HG03103 (cell line): ENCODE results near the gene FREM1.

Source experiments
- ATAC-seq: cut with Tn5 transposase; IDR thresholded peaks from one replicate; pipeline ENCODE4 v1.9.1; 2021; ENCODE audit warnings: low read depth; ENCODE audit not compliant: unreplicated experiment

The FREM1 gene

DNA sequence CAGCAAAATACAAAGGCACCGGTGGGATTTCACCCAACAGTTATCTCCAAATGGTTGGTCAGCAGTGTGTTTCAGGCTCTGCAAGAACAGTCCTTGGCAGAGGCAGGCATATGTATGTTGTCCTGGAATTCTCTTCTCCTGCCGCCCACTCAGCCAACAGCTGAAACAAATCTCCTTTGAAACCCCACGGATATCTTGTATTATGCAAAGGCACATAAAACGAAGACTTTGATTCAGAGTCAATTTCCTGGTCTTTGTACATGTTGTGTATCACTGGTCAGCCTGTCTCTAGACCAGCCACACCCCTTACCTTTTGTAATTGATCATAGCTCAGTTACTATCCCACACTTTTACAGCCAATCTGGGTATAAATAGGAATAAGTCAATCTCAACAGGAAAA is 29.2 kb downstream of the FREM1 start:
- ATAC-seq: no peak

DNA sequence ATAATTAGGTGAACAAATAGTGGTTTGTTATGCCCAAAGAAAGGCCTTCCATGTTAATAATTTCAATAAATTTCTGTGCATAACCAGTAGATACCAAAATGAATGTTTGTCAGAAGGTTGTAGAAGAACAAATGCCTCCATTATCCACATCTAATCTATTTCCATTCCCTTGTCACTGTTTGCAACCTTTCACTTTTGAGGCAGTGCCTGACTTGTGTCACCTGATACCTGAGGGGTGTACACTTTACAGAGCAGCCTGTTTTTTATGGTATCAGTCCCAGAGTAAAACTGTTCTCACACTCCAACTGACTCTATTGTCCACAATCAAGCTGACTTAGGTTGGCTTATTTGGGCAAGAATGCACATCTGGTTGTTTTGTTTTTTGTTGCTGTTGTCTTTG is 40.1 kb downstream of the FREM1 start:
- ATAC-seq: no peak

DNA sequence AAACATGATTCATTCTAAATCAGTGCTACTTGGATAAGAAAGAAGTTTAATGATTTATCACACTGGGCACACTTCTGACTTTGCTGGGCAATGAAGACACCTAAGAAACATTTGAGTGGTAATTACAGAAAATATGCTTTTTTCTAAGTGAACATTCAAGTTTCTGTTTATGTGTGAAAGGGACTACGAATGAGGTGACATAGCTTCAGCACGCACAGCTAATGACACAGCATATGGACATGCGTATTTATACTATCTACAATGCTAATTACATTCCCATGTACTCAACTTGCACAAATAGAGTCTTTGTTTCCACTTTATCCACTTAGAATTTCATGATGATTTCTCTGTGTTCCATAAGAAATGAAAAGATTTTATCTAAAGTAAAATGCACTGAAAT is 40.6 kb downstream of the FREM1 start:
- ATAC-seq: no peak

DNA sequence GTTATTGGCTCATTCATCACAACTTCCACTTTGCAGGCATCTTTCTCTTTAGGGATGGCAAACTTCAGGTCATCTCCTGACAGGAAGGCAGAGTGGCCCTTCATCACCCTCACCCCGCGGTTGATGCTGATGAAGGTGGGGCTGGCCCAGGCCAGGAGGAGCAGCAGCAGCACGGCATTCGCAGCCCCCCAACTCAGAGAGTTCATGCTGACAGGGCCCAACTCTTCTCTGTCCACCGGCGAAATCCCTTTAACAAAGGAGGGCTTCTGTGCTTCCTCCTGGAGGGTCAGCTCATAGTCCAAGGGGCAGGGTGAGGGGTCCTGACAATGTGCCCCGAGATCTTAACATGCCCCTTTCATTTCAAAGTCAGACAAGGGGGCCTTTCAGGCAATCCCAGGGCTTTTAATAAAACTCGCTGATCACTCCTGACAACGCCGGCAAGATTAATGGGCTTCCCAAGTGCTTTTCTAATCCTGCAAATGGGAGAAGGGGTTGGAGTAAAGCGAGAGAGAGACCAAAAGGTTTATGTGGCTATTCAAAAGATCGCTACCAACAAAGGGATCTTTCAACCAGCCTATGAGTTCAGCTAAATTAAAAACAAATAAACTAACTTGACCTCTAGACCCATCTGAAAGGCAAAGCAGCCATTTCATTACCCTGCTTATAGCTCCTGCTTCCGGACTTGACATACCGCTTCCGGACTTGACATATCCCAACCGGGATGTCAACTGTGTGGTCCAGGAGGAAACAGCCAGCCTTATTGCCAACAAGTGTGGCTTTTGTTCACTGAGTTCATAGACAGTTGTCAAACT is 41.2 kb downstream of the FREM1 start:
- no peak for ATAC-seq

DNA sequence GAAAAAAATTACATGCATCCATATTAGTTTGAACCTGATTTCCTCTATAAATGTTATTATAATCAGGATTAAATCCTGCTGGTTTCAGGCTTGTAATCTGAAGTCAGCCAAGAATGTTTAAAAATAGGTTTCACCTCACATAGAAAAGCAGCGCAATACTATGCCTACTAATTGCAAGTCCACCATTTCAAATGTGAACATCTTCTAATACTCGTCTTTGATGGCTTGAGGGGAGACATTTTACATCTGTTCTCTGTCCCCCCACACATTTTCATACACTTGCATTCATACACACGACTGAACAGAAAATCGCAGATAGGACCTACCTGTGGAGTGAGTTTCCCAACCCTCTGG is 41.8 kb downstream of the FREM1 start:
- no peak for ATAC-seq

DNA sequence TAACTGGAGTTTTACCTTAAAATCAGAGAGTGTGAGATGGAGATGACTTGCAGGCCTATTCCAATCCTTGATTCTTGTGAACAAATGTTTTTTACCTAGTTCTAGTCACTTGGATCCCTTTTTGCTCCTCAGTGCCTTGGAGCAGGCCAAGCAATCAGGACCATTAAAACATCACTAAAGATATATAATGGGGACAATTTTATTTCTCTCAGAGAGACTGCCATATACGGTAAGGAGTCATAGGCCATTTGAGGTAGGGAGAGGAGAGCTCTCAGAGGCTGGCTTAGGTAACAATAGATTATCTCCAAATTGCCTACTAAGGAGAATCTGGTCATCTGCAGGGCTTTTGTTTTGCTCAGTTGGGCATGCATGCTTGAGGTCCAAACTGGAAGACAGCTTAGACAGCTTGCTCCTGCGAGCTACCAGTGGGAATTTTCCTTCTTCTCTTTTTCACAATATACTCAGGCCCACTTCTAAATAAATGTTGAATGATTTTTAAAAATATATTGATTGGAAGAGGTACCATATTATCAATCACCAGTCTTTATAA is 44.0 kb downstream of the FREM1 start:
- no peak for ATAC-seq

DNA sequence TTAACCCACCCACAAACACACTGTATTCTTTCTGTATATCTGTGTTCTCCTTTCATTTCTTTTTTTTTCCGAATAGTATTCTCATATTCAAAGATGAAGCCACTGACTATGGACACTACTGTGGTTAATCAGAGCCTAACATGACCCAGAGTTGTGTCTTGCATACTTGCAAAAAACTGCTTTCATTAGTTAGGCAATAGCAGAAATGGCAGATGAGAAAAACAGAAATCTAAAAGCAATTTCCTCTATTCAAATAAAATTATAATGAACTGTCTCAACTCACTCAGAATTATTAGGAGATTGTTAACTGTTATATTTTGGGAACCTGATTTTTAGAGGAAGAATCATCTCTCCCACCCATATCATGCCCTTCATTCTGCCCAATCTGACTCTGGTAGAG is 45.9 kb downstream of the FREM1 start:
- no peak for ATAC-seq

DNA sequence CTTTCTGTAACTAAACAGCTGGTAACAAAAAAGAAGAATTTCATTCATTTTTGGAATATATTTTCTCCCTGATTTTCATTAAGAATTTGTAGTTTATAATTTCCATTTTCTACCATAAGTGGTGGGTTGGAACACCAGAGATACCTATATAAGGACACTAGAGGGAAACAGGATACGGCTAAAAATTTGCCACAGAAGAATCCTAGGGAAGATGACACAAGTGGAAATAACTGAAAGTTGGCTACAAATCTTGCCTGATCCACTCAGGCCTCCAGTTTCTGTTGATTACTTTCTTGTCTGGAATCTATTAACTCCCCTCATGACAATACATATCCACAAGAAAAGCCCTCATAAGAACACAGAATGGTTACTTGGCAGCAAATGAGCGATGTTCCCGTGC is 46.8 kb downstream of the FREM1 start:
- no peak for ATAC-seq

DNA sequence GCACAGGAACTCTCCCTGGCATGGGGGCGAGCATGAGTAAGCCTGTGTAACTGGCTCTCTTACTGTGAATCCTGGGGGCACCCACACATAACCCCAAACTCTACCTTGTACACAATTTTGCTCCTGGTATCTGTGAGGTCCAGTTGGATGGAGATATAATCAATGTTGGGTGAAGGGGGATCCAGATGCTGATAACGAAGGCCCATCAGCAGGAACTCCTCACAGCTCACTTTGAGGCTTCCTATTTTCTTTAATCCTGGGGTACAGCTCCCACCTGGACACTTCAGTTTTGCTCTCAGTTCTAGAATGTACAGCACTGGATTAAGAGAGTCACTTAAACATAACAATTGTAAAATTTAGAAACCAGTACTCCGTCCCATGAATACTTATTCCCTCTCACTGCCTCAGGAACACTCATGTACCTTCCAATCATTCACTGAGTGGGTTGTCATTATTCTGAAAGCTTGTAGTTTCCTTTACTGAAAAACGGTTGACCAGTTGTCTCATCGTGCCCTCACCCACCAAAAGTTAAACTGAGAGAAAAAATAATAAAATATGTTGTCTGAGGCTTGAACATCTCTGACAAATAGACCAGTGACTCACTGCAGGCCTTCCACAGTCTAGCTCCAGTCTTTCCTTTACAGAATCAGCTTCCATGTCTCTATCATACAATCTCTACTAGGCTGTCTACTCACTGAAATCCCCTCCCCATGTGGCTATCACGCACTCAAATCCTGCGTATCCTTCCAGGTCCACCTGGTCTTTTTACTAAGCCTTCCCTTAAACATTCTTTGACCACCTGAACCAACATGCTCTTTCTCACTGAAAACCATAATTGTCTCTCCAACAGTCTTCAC is 52.6 kb downstream of the FREM1 start:
- no peak for ATAC-seq

DNA sequence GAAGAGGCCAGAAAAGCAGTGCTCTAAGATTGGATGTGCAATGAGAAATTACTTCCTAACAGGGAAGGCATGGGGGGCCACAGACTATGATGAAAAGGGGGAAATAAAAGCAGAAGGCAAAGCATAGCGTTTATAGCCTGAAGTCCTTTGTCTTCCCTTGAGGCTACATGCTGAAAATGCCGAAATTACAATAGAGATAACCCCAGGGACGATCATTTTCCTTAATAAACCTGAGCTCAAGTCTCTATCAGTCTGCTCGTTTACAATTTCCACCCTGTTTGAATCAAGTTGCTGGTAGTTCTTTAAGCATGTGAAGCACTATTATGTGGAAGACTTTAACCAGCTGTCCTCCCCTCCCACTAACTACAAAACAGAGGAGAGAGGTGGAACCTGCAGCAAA is 60.4 kb downstream of the FREM1 start:
- no peak for ATAC-seq

DNA sequence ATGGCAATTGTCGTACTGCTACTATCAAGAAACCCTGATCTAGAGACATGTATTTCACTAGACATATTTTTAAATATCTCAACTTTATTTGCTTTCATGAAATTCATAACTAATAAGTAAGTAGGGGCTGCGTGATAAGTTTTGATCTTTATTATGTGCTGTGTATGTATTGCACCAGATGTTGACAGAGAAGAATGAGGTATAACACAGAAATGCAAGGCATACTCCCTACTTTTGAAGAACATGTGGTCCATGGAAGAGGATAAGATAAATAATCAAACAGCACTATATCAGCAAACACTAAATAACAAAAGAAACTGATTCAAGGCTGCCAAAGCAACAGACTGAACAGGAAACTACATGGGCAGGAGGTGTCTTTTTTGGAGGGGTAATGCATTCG is 60.9 kb downstream of the FREM1 start:
- no peak for ATAC-seq

DNA sequence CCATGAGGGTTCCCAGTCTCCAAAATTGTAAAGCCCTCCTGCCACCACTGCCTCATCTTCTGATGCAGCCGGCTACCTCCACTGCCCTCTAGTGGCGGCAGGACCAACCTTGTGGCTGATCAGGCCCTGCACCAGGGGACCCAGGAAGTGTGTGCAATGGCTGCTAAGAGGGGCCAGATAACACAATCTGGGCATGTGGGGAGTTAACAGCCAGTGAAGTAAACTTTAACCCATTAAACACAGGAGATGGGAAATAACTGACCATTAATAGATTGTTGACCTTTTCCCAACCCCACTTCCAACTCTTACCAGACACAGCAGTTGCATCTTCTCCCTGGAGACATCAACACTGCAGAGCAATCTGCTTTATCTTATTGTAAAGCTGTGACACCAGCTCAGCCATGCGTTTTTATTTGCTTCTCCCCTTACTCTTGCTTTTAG is 63.3 kb downstream of the FREM1 start:
- ATAC-seq: peak; percentile 99

DNA sequence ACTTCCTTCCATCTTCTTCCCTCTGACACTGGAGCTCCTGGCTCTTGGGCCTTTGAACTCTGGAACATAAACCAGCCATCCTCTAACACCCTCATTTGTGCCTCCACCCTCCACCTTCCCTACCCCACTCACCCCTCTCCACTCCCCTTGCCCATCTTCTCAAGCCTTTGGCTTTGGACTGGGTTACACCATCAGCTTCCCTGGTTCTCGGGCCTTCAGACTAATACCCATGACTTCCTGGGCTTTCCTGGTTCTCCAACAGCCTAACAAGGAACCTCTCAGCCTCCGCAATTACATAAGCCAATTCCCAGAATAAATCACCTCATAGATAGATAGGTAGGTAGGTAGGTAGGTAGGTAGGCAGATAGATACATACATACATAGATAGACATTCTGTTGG is 67.1 kb downstream of the FREM1 start:
- ATAC-seq: no peak

DNA sequence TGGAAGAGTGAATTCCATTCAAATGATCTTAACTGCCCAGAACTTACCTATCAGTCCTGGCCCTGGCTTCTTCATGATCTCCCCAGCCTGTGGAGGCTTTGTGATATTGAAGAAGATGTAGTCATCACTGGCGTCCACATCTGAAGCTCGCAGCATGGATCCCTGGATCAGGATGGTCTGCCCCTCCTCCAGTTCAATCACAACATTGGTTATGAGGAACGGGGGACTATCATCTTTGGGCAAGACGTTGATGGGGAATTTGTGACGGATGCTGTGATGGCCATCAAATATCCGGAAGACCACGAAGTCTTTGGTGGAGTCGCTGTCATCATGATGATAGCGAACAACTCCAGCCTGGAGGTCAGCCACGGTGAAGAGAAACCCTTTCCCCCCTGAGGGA is 68.0 kb downstream of the FREM1 start:
- no peak for ATAC-seq

DNA sequence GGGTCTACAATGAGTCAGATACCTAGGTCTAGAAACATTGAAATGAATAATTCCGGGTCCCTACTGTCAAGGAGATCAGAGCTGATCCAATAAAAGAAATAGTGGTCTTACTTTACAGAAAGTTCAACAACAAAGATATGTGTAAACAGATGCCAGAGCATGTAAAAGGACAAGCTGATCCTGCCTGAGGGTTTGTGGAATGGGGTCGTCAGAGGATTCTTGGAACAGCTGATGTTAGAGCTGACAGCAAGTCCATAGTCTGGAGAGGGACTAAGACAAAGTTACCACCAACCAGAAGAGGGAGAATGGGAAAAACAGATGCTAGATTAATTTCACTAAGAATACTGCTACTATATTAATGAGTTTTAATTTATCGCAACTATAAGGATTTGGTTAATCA is 71.5 kb downstream of the FREM1 start:
- ATAC-seq: no peak

DNA sequence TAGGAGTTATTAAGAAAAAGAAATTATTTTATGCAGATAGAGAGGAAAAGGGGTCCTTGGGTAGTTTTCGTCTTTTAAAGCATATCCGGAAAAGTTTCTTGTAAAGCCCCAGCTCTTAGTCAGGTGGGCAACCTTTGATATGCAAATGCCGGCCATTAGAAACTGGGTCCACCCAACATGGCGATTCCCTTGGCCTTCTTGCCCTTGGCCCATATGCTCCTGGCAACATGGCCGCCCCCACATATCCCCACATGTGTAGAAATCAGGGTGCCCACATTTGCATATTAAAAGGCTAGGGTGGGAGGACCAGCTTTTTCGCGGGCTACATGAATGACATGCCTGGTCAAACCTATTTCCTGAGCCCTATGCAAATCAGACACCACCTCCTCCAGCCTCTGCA is 73.3 kb downstream of the FREM1 start:
- ATAC-seq: no peak

DNA sequence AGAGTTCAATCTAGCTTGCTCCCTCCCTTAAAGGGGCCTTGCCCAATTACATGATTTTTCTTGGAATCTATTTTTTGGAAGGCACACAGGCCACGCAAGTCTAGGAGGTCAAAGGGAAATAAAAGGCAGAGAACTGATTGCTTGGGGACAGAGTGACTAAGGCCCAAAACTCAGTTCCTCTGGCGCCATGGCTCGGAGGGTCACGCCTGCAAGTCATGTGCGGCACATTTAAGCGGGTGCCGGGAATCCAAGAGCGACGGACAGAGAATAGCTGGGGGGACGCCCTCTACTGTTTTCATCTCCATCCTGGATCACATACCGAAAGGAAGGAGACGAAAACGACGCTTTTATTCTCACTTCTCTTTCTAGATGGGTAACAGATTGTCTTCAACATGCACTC is 78.6 kb downstream of the FREM1 start:
- no peak for ATAC-seq

DNA sequence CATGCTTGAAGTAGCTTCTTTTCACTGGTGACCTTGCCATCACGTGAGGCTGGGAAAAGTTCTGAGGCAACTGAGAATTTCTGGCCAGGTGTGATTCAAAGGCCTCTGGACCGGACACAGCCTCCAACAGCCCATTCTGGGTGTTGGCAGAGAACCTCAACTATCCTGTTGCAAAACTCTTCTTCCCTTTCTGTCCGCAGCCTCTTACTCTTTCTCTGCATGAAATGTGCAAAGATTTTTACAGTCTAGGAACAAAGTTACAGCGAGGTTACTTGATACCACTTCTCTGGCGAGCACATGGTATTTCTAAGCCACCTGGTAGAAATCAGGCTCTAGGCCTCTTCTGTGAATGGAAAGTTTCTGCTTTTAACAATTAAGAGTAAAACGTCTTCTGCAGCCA is 79.2 kb downstream of the FREM1 start:
- ATAC-seq: no peak

DNA sequence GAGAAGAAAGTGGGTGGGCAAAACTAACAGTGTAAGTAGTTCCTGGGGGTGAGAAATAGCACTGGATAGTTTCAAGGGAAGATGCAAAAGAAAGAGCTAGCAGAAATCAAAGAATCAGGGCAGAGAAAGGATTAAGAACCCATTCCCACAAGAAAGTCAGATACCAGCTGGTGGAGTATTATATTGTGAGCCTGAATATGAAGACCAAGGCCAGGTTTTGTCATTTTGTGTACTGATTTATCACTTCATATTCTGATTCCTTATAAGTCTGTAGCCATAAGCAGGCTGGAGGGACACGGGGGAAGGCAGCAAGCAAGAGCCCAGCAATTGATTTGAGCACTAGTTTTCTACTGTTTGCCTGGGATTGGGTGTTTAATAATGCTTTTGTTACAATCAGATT is 80.2 kb downstream of the FREM1 start:
- no peak for ATAC-seq

DNA sequence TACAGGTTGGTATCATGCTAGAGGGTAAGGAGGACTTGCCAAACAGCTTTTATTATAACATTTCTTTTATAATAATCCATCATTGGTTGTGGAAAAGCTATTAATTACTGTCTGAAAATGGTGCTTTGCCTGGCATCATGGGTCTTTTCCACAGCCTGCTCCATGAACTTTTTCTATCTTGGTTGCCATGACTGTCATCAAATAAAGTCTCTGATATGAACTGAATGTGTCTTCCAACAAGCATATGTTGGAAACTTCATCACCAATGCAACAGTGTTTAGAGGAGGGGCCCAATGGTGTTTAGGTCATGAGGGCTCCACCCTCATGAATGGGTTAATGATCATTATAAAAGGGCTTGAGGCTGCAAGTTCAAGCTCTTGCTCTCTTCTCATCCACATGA is 81.0 kb downstream of the FREM1 start:
- ATAC-seq: no peak

DNA sequence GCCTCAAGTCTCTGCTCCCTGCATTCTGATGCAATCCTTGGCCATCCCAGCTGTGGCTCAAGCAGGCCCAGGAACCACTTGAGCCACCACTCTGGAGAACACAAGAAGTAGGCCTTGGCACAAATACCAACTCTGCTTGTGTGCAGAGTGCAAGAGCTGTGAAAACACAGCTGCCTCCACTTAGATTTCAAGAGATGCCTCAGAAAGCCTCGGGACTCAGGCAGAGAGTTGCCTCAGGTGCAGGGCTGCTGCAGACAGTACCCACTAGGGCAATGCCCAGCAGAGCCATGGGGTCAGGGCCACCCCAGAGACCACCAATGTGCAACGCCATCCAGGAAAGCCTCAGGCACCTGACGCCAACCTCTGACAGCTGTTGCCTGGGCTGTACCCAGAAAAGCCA is 82.4 kb downstream of the FREM1 start:
- no peak for ATAC-seq

DNA sequence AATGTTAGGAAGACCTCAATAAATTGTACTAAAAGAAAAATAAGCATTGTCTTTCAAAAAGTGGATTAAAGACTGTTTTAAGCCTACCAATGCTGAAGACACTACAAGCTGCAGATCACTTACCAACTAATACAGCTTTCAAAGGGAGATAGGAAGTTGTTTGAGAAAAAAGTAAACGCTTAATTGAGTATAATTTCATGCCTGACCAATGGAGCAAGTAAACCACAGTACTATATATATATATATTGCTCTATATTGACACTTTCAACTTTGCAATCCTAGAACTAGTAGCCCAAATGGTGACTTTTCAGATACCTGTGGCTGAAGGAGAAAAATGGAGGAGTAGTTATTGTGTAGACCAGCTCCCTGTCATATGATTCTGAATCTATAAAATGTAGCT is 85.7 kb downstream of the FREM1 start:
- ATAC-seq: no peak
